ENCODE results near the gene SPOPL. TPM values are rescaled to one million over a fixed set of nuclear protein-coding genes. Genes with fewer than 3 reads are reported as not detected.
"Not testable (repeated sequence)": the region's sequence is repeated elsewhere in the genome, so short reads cannot be mapped to it uniquely, and the experiment has no call there.

The SPOPL gene
- total and polyA plus RNA-seq, 12 donors, result 1.5 to 26.2 (median 14.0) TPM

DNA sequence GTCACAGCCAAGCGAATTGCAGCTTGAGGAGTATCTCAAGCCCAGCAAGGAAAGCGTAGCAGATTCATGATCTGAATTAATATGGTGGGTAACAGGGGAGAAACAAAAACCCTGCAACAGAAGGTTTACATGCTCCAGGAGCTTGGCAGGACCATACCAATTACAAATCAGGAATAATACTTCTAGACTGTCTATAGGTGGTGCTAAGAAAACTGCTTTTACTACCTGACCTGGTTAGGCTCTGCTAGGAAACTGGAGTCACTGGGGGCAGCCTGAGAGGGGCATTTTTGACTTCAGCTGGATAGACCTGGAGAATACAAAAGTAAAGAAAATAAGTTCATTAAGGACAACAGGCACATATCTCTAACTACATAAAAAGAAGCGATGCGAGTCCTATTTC, 24.6 kb upstream of the SPOPL start:
- Histone ChIP-seq H3K27me3 (no peaks in the 10 kb centered on the region), H3K27ac (no peak overlapping the region), H3K4me1 (replicated peaks in 1 of 2) (no peaks in the 10 kb centered on the region), H3K36me3 (replicated peaks in 1 of 2) (no peaks in the 10 kb centered on the region), H3K9me3 (replicated peaks in 1 of 3) (no peaks in the 10 kb centered on the region), H3K4me3 (no peak overlapping the region)
- intact Hi-C loops (cut with DNase I), result no loop called here
- TF ChIP-seq, protein P1, sequence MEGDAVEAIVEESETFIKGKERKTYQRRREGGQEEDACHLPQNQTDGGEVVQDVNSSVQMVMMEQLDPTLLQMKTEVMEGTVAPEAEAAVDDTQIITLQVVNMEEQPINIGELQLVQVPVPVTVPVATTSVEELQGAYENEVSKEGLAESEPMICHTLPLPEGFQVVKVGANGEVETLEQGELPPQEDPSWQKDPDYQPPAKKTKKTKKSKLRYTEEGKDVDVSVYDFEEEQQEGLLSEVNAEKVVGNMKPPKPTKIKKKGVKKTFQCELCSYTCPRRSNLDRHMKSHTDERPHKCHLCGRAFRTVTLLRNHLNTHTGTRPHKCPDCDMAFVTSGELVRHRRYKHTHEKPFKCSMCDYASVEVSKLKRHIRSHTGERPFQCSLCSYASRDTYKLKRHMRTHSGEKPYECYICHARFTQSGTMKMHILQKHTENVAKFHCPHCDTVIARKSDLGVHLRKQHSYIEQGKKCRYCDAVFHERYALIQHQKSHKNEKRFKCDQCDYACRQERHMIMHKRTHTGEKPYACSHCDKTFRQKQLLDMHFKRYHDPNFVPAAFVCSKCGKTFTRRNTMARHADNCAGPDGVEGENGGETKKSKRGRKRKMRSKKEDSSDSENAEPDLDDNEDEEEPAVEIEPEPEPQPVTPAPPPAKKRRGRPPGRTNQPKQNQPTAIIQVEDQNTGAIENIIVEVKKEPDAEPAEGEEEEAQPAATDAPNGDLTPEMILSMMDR (IDR thresholded peaks at IDR 0.05), result no peak
- no peak for TF ChIP-seq POLR2A (IDR thresholded peaks at IDR 0.05)
- DNase-seq, result no peak
- WGBS, 4 donors, result 96 to 99% (median 98%) methylated on average over 4 of the region's 4 CpGs

DNA sequence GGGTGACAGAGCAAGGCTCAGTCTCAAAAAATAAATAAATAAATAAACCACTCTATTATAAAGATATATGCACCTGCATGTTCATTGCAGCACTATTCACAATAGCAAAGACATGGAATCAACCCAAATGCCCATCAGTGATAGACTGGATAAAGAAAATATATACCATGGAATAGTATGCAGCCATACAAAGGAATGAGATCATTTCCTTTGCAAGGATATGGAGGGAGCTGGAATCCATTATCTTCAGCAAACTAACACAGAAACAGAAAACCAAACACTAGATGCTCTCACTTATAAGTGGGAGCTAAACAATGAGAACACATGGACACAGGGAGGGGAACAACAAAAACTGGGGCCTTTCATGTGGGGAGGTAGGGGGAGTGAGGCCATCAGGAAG, 18.8 kb upstream of the SPOPL start:
- not testable (repeated sequence) for H3K9me3 ChIP-seq (replicated peaks in 1 of 3); H3K36me3 ChIP-seq (replicated peaks in 1 of 2)

DNA sequence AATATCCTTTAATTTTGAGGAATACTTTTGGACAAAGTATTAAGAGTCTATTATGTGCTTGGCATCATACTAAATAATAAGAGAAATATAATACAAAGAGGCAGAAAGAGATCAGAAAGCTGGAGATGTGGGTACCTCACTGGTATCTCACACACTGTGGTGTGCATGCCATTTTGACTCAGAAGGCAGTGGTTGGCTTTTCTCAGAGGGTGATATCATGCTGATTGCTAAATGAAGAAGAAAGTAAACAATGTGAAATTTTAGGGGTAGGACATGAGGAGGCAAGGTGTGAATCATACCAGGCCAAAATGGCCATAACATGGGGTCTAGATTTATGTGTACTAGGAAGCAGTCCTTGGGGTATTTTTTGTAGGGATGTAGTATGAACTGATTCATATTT, 16.6 kb upstream of the SPOPL start:
- Histone ChIP-seq H3K9me3 (replicated peaks in 1 of 3) (no peaks in the 10 kb centered on the region), H3K4me1 (replicated peaks in 1 of 2) (no peaks in the 10 kb centered on the region), H3K27me3 (no peaks in the 10 kb centered on the region), H3K36me3 (replicated peaks in 1 of 2) (no peaks in the 10 kb centered on the region), H3K27ac (no peak overlapping the region), H3K4me3 (no peak overlapping the region)
- intact Hi-C loops (cut with DNase I), result no loop called here
- no peak for DNase-seq
- TF ChIP-seq POLR2A (IDR thresholded peaks at IDR 0.05), result no peak
- TF ChIP-seq, protein P1 (IDR thresholded peaks at IDR 0.05), result no peak

More for the DNA sequence above, 18.8 kb upstream of the SPOPL start:
- intact Hi-C loops (cut with DNase I); DNase-seq; H3K27ac ChIP-seq; H3K27me3 ChIP-seq; H3K4me3 ChIP-seq; H3K4me1 ChIP-seq (replicated peaks in 1 of 2): not testable (repeated sequence)

DNA sequence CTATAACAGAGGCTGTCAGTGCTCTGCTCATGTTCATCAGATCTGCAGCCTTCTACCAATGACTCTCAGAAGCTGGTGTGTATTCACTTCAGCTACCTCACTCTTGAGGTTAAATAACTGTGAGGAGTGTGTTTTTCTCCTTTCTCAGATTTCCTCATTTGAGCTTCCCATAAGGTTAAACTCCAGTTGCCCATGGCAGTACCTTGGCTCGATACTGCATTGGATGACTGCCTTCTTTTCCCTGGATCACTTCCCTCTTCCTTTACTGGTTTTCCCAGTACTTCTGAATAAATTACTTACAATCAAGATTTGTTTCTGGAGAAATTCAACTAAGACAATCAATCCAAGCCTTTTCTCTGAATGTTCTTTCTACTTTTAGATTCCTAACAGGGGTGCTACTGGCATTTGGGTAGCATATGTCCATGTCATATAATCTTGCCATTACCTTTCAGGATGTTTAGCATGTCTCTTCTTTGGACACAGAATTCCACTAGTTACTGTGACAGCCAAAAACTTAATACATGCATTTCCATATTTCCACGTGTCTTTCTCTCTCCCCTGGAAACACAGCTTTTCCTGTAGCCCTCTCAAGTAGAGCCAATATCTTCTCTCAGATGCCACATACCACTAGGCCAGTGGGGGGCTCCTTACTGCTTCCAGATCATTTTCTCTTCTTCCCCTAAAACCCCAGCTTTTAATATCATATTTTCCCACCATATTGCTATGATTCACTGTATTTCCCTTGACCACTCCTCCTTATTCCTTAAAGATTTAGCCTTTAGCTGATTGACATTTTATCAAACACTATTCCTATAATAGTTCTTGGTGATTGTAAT, 15.0 kb upstream of the SPOPL start:
- no peak for TF ChIP-seq POLR2A (IDR thresholded peaks at IDR 0.05)
- TF ChIP-seq, protein P1 (IDR thresholded peaks at IDR 0.05), result no peak
- no peak for DNase-seq
- H3K4me1 ChIP-seq (replicated peaks in 1 of 2), result no peaks in the 10 kb centered on the region
- H3K9me3 ChIP-seq (replicated peaks in 1 of 3), result no peaks in the 10 kb centered on the region
- H3K27ac ChIP-seq, result no peak overlapping the region
- intact Hi-C loops (cut with DNase I), result no loop called here
- H3K27me3 ChIP-seq, result no peaks in the 10 kb centered on the region
- no peaks in the 10 kb centered on the region for H3K36me3 ChIP-seq (replicated peaks in 1 of 2)
- WGBS, 4 donors, result 64 to 73% (median 67%) methylated on average over 2 of the region's 2 CpGs
- no peak overlapping the region for H3K4me3 ChIP-seq

Measured in adrenal gland (tissue), 12 donors.